ENCODE data around the gene NHLH1. TPM values are rescaled to one million over a fixed set of nuclear protein-coding genes. Genes with fewer than 3 reads are reported as not detected.

NHLH1 gene
- polyA plus RNA-seq, 1 experiment, result 0.20 TPM

DNA sequence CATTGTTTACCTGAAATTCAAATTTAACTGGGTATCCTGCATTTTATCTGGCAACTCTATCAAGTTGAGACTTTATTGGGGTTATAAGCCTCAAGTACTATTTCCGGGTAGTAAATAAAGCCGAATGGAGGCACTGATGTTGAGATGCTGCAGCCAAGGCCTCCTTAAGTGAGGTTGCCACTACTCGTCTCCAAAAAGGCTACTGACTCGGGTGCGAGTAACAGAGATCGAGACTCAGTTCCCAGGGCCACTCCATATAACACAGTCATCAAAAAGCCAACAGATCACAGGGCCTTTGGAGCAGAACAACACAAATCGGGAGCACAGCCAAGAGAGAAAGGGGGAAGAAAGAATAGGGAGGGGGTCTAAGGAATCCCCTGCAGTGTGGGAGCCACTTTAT is 24.3 kb upstream of the NHLH1 start:
- H3K4me3 ChIP-seq (ENCODE audit: low read depth, low read length), result peak overlapping the region; percentile 89
- DNase-seq (ENCODE audit: low read depth), result no peak
- TF ChIP-seq CTCF (IDR thresholded peaks at IDR 0.05; ENCODE audit: insufficient read depth, low read depth, low read length), result no peak
- CTCF ChIA-PET, result no interaction called here
- peaks cover 3% of the 10 kb centered on the region; the same call in 1 of the 2 replicates for H3K36me3 ChIP-seq (ENCODE audit: control insufficient read depth, insufficient read depth, low read length)
- POLR2A ChIA-PET, result no interaction called here
- H3K27me3 ChIP-seq (ENCODE audit: control insufficient read depth, insufficient read depth, low read length), result no peaks in the 10 kb centered on the region

- peak within 1 kb of the TSS; percentile 89 for H3K4me3 ChIP-seq (ENCODE audit: low read depth, low read length)
- POLR2A ChIA-PET, result no interaction called here
Observed at GRCh38 chr1:160342953-160343869, 23.7 kb upstream of the NHLH1 start, which contains the start of the genes COPA and NCSTN. COPA (minus strand) TSS chr1:160343250; CDS start chr1:160343170, 80 bp downstream. NCSTN (plus strand) TSS chr1:160343383; CDS start chr1:160343397, 14 bp downstream.

DNA sequence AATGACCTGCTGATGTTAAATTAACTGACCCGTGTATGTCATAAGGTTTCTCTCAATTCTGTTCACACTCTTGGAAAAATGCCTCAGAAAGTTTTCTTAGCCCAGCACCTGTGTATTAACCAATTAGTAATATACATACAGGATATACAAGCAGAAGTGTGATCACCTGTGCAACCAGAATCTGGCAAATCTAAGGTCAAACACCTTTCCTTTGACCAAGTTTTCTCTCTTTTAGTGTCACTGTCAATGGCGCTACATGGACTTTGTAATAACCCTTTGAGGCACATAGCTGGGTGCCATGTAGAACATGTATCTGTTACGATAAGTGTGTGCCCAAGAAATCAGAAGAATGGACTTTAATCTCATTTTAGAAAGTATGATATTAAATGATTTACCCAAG is 22.6 kb upstream of the NHLH1 start:
- no peak for DNase-seq (ENCODE audit: low read depth)
- Histone ChIP-seq H3K36me3 (ENCODE audit: control insufficient read depth, insufficient read depth, low read length) (peaks cover 4% of the 10 kb centered on the region; the same call in 1 of the 2 replicates), H3K4me3 (ENCODE audit: low read depth, low read length) (peak overlapping the region; percentile 89), H3K27me3 (ENCODE audit: control insufficient read depth, insufficient read depth, low read length) (no peaks in the 10 kb centered on the region)
- CTCF ChIA-PET, result interaction anchor here (0.8 to 1.0 kb wide), 2 partner anchors 10 to 13 kb away, joined by 4 read pairs; no protein-coding TSS in a partner anchor
- no peak for TF ChIP-seq CTCF (IDR thresholded peaks at IDR 0.05; ENCODE audit: insufficient read depth, low read depth, low read length)
- POLR2A ChIA-PET, result no interaction called here

More at GRCh38 chr1:160342953-160343869, 23.7 kb upstream of the NHLH1 start, which contains the start of the genes COPA and NCSTN:
- CTCF ChIA-PET, result interaction anchor here (0.7 kb wide), 1 partner anchor 97 kb away, joined by 3 read pairs; no protein-coding TSS in a partner anchor
- 0 out of 2 replicates have a peak, but pooled peaks have one; percentile 5 for TF ChIP-seq CTCF (IDR thresholded peaks at IDR 0.05; ENCODE audit: insufficient read depth, low read depth, low read length)
- Histone ChIP-seq H3K27me3 (ENCODE audit: control insufficient read depth, insufficient read depth, low read length) (no peaks in the 10 kb centered on the region), H3K36me3 (ENCODE audit: control insufficient read depth, insufficient read depth, low read length) (peaks cover 3% of the 10 kb centered on the region; the same call in 1 of the 2 replicates)
- peak; percentile 72 for DNase-seq (ENCODE audit: low read depth)

GRCh38 chr1:160344936-160345335 is 21.9 kb upstream of the NHLH1 start:
- ChIA-PET POLR2A (no interaction called here), CTCF (interaction anchor here (0.8 to 1.2 kb wide), 3 partner anchors 9 to 32 kb away, joined by 3 to 4 read pairs (median 4); no protein-coding TSS in a partner anchor)
- H3K27me3 ChIP-seq (ENCODE audit: control insufficient read depth, insufficient read depth, low read length), result no peaks in the 10 kb centered on the region
- DNase-seq (ENCODE audit: low read depth), result no peak
- H3K36me3 ChIP-seq (ENCODE audit: control insufficient read depth, insufficient read depth, low read length), result peaks cover 6% of the 10 kb centered on the region; the same call in 1 of the 2 replicates
- no peak for TF ChIP-seq CTCF (IDR thresholded peaks at IDR 0.05; ENCODE audit: insufficient read depth, low read depth, low read length)
- no peak overlapping the region for H3K4me3 ChIP-seq (ENCODE audit: low read depth, low read length)

- ChIA-PET CTCF (interaction anchor here (1.8 kb wide), 1 partner anchor 30 kb away, joined by 9 read pairs; no protein-coding TSS in a partner anchor), POLR2A (no interaction called here)
- Histone ChIP-seq H3K27me3 (ENCODE audit: control insufficient read depth, insufficient read depth, low read length) (no peaks in the 10 kb centered on the region), H3K4me3 (ENCODE audit: low read depth, low read length) (no peak overlapping the region), H3K36me3 (ENCODE audit: control insufficient read depth, insufficient read depth, low read length) (peaks cover 10% of the 10 kb centered on the region)
- TF ChIP-seq CTCF (IDR thresholded peaks at IDR 0.05; ENCODE audit: insufficient read depth, low read depth, low read length), result no peak
- no peak for DNase-seq (ENCODE audit: low read depth)
Observed at GRCh38 chr1:160346463-160346862, 20.4 kb upstream of the NHLH1 start.
